ENCODE data around the gene CATSPERB.

- TF ChIP-seq, protein P1, sequence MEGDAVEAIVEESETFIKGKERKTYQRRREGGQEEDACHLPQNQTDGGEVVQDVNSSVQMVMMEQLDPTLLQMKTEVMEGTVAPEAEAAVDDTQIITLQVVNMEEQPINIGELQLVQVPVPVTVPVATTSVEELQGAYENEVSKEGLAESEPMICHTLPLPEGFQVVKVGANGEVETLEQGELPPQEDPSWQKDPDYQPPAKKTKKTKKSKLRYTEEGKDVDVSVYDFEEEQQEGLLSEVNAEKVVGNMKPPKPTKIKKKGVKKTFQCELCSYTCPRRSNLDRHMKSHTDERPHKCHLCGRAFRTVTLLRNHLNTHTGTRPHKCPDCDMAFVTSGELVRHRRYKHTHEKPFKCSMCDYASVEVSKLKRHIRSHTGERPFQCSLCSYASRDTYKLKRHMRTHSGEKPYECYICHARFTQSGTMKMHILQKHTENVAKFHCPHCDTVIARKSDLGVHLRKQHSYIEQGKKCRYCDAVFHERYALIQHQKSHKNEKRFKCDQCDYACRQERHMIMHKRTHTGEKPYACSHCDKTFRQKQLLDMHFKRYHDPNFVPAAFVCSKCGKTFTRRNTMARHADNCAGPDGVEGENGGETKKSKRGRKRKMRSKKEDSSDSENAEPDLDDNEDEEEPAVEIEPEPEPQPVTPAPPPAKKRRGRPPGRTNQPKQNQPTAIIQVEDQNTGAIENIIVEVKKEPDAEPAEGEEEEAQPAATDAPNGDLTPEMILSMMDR (IDR thresholded peaks at IDR 0.05): no peak
- no peak for TF ChIP-seq POLR2AphosphoS5 (IDR thresholded peaks at IDR 0.05)
- TF ChIP-seq POLR2A (IDR thresholded peaks at IDR 0.05; ENCODE audit: low read depth): no peak
These were observed 3.2 kb downstream of the CATSPERB start for GRCh38 chr14:91728616-91729183.

Measured in esophagus muscularis mucosa (tissue), 3 donors.